Suprapubic skin (tissue), 4 donors: Measurements from ENCODE around the gene CDA. TPM values are rescaled to one million over a fixed set of nuclear protein-coding genes. Genes with fewer than 3 reads are reported as not detected.
A peak's percentile ranks its signal among the peaks of the same experiment; 100 is the strongest.

Experiments used
- DNase-seq, 2 donors: peaks; one replicate each; pipeline ENCODE4 v3.0.0-alpha.2; 2019; ENCODE audit warnings: low spot score in 2 of 2
- H3K27ac ChIP-seq: fragments of 200-600 bp; sonication (generic); one replicate; pipeline ENCODE4 v1.5.1; 2019
- H3K27me3 ChIP-seq: fragments of 200-600 bp; sonication (generic); one replicate; pipeline ENCODE4 v1.5.1; 2019
- H3K36me3 ChIP-seq: fragments of 200-600 bp; sonication (generic); one replicate; pipeline ENCODE4 v1.5.1; 2019
- H3K4me1 ChIP-seq: fragments of 200-600 bp; sonication (generic); one replicate; pipeline ENCODE4 v1.5.1; 2019
- H3K4me3 ChIP-seq: fragments of 200-600 bp; sonication (generic); one replicate; pipeline ENCODE4 v1.5.1; 2019; ENCODE audit warnings: mild to moderate bottlenecking
- H3K9me3 ChIP-seq: fragments of 200-600 bp; sonication (generic); one replicate; pipeline ENCODE4 v1.5.1; 2019
- EP300 ChIP-seq: sonication (generic); formaldehyde crosslinking; IDR thresholded peaks from one replicate; pipeline ENCODE4 v1.6.1; 2017; ENCODE audit warnings: antibody characterized with exemption
- POLR2A ChIP-seq, 2 donors: fragments of 450-650 bp; IDR thresholded peaks; one replicate each; pipeline ENCODE4 v1.6.1; 2017; ENCODE audit warnings: antibody characterized with exemption in 2 of 2, mild to moderate bottlenecking in 2 of 2, moderate library complexity in 2 of 2
- POLR2AphosphoS5 ChIP-seq, 3 donors: sonication (generic); formaldehyde crosslinking; IDR thresholded peaks; one replicate each; pipeline ENCODE4 v1.6.1; 2017; ENCODE audit warnings: antibody characterized with exemption in 3 of 3
- WGBS: methylation state at CpG from one replicate; pipeline ENCODE4 v1.1.5; 2018; 5-methylcytosine and 5-hydroxymethylcytosine counted together
- total RNA-seq, 4 donors: library from RNA; depleted of rRNA; stranded (reverse); fragments of >200 nt; gene quantifications; one replicate each; pipeline ENCODE4 v1.1.0, GENCODE V29; 2016
- TF ChIP-seq, protein P1 (sequence below), 2 donors: fragments of 200-600 bp in 1 of 2; fragments of 450-650 bp in 1 of 2; sonication (generic) in 1 of 2; IDR thresholded peaks; one replicate each; pipeline ENCODE4 v1.5.1; 2016 to 2019; ENCODE audit warnings: antibody characterized with exemption in 2 of 2, mild to moderate bottlenecking in 1 of 2, moderate library complexity in 1 of 2

CDA gene
- total RNA-seq, 4 donors from 2014 or later = 13.1 to 24.2 (median 15.7) TPM

DNA sequence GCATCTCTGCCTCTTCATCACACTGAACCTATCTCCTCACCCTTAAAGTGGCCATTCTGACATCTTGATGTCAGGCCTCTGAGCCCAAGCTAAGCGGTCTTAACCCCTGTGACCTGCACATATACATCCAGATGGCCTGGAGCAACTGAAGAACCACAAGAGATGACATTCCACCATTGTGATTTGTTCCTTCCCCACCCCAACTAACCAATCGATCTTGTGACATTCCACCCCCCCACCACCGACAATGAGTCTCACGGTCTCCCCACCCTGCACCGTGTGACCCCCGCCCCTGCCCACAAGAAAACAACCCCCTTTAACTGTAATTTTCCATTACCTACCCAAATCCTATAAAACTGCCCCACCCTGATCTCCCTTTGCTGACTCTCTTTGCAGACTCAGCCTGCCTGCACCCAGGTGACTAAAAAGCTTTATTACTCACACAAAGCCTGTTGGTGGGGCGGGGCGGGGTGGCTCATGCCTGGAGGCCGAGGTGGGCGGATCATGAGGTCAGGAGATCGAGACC, 23.4 kb downstream of the CDA start:
- H3K4me3 ChIP-seq = no peak overlapping the region
- H3K27ac ChIP-seq = peak overlapping the region; percentile 87
- DNase-seq = no peak
- H3K27me3 ChIP-seq = no peaks in the 10 kb centered on the region
- TF ChIP-seq POLR2A (IDR thresholded peaks at IDR 0.05) (no peak), POLR2AphosphoS5 (IDR thresholded peaks at IDR 0.05) (no peak), EP300 (no peak)
- TF ChIP-seq, protein P1, sequence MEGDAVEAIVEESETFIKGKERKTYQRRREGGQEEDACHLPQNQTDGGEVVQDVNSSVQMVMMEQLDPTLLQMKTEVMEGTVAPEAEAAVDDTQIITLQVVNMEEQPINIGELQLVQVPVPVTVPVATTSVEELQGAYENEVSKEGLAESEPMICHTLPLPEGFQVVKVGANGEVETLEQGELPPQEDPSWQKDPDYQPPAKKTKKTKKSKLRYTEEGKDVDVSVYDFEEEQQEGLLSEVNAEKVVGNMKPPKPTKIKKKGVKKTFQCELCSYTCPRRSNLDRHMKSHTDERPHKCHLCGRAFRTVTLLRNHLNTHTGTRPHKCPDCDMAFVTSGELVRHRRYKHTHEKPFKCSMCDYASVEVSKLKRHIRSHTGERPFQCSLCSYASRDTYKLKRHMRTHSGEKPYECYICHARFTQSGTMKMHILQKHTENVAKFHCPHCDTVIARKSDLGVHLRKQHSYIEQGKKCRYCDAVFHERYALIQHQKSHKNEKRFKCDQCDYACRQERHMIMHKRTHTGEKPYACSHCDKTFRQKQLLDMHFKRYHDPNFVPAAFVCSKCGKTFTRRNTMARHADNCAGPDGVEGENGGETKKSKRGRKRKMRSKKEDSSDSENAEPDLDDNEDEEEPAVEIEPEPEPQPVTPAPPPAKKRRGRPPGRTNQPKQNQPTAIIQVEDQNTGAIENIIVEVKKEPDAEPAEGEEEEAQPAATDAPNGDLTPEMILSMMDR (IDR thresholded peaks at IDR 0.05) = no peak
- WGBS = 53% methylated on average over 11 of the region's 11 CpGs
- peaks cover 19% of the 10 kb centered on the region for H3K4me1 ChIP-seq
- no peaks in the 10 kb centered on the region for H3K36me3 ChIP-seq
- no peaks in the 10 kb centered on the region for H3K9me3 ChIP-seq

DNA sequence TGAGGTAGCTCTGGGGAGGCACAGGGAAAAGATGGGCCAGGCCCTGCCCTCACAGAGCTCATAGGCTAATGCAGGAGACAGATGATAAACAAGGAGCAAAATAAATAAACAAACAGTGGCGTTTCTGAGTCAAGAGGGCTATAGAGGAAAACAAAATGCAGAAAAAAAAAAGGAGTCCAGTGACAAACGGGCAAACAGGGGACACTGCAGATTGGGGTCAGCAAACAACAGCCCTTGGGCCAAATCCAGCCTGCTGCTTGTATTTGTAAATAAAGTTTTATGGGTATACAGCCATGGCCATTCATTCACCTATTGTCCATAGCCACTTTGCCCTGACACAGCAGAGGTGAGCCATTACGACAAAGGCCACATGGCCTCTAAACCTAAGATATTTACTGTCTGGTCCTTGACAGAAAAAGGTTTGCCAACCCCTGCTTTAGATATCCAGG, 25.3 kb downstream of the CDA start:
- Histone ChIP-seq H3K36me3 (no peaks in the 10 kb centered on the region), H3K27me3 (no peaks in the 10 kb centered on the region), H3K9me3 (no peaks in the 10 kb centered on the region), H3K4me3 (no peak overlapping the region), H3K4me1 (peaks cover 19% of the 10 kb centered on the region), H3K27ac (peak overlapping the region; percentile 87)
- 64% methylated on average over 3 of the region's 3 CpGs for WGBS
- TF ChIP-seq POLR2A (IDR thresholded peaks at IDR 0.05) = no peak
- TF ChIP-seq, protein P1 (IDR thresholded peaks at IDR 0.05) = no peak
- no peak for TF ChIP-seq EP300
- TF ChIP-seq POLR2AphosphoS5 (IDR thresholded peaks at IDR 0.05) = no peak
- DNase-seq = no peak

GRCh38 chr1:20615946-20616846, 27.3 kb downstream of the CDA start:
- no peak overlapping the region for H3K27ac ChIP-seq

GRCh38 chr1:20616847-20617487, 28.1 kb downstream of the CDA start:
- Histone ChIP-seq H3K9me3 (no peaks in the 10 kb centered on the region), H3K4me1 (peaks cover 19% of the 10 kb centered on the region), H3K4me3 (no peak overlapping the region), H3K36me3 (no peaks in the 10 kb centered on the region), H3K27ac (no peak overlapping the region), H3K27me3 (no peaks in the 10 kb centered on the region)
- TF ChIP-seq, protein P1 (IDR thresholded peaks at IDR 0.05) = no peak
- no peak for TF ChIP-seq POLR2AphosphoS5 (IDR thresholded peaks at IDR 0.05)
- no peak for TF ChIP-seq POLR2A (IDR thresholded peaks at IDR 0.05)
- TF ChIP-seq EP300 = no peak
- 64% methylated on average over 3 of the region's 3 CpGs for WGBS
- no peak for DNase-seq

More at GRCh38 chr1:20615946-20616846, 27.3 kb downstream of the CDA start:
- 53% methylated on average over 19 of the region's 20 CpGs for WGBS
- Histone ChIP-seq H3K27me3 (no peaks in the 10 kb centered on the region), H3K36me3 (no peaks in the 10 kb centered on the region), H3K4me3 (no peak overlapping the region), H3K4me1 (peaks cover 19% of the 10 kb centered on the region), H3K9me3 (no peaks in the 10 kb centered on the region)
- no peak for TF ChIP-seq POLR2A (IDR thresholded peaks at IDR 0.05)
- TF ChIP-seq EP300 = no peak
- no peak for TF ChIP-seq POLR2AphosphoS5 (IDR thresholded peaks at IDR 0.05)
- TF ChIP-seq, protein P1 (IDR thresholded peaks at IDR 0.05) = no peak
- DNase-seq = no peak

DNA sequence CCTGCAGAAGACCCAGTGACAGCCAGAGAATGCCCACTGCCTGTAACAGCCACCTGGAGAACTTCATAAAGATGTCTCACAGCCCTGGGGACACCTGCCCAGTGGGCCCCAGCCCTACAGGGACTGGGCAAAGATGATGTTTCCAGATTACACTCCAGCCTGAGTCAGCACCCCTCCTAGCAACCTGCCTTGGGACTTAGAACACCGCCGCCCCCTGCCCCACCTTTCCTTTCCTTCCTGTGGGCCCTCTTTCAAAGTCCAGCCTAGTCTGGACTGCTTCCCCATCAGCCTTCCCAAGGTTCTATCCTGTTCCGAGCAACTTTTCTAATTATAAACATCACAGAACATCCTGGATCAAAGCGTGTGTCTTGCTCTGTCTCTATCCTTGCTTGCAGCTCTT, 29.7 kb downstream of the CDA start:
- no peak for TF ChIP-seq POLR2A (IDR thresholded peaks at IDR 0.05)
- no peak for TF ChIP-seq POLR2AphosphoS5 (IDR thresholded peaks at IDR 0.05)
- no peak for TF ChIP-seq EP300
- TF ChIP-seq, protein P1 (IDR thresholded peaks at IDR 0.05) = no peak
- WGBS = 56% methylated on average over 4 of the region's 4 CpGs
- DNase-seq = no peak
- Histone ChIP-seq H3K4me1 (peaks cover 11% of the 10 kb centered on the region), H3K36me3 (no peaks in the 10 kb centered on the region), H3K9me3 (no peaks in the 10 kb centered on the region), H3K27me3 (no peaks in the 10 kb centered on the region), H3K4me3 (no peak overlapping the region), H3K27ac (no peak overlapping the region)
